ENCODE data around the gene CDON.

- TF ChIP-seq GATA2 (IDR thresholded peaks at IDR 0.05; ENCODE audit: low read depth, low read length) (no peak), GATA3 (IDR thresholded peaks at IDR 0.05; ENCODE audit: low read depth, low read length) (no peak)
Observed at GRCh38 chr11:125994509-125994908, 68.2 kb downstream of the CDON start.
